Measurements from ENCODE around the gene RPP21.

DNA sequence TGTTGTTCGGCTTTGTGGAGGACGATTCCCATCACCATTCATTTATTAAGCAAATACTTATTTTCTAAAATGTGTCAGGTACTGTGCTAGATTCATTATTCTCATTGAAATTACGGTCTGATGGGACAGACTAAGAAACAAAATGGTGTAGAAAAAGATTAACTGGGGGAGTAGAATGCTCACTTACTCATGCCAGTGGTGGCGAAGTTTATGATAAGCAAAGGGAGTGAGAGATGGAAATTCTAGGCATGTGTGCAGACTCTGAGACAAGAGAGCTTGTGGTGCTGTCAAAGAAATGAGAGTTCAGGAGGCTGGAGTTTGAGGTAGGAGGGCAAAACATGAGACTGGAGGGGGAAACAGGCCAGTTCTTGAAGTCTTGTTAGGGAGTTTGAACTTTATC, 896 bp downstream of the RPP21 start:
- TF ChIP-seq CTCF (conservative IDR thresholded peaks at IDR 0.05) (no peak), EZH2 (IDR thresholded peaks at IDR 0.05; ENCODE audit: low read depth) (no peak)

All from PC-9 (cell line).